Trophoblast cell (in vitro differentiated cells and primary cell): ENCODE measurements around the gene UBE2G2.

Source experiments
- DNase-seq, 2 donors: peaks; one replicate each; pipeline ENCODE4 v3.0.0-alpha.2; 2016
- H2AFZ ChIP-seq: 2 replicates; pipeline ENCODE4 v1.6.1; 2013; ENCODE audit warnings: low read length, moderate library complexity, mild to moderate bottlenecking; ENCODE audit not compliant: insufficient read depth, poor library complexity
- H2AK5ac ChIP-seq: 2 replicates; pipeline ENCODE4 v1.6.1; 2013; ENCODE audit warnings: mild to moderate bottlenecking, low read length
- H2BK120ac ChIP-seq: 2 replicates; pipeline ENCODE4 v1.6.1; 2013; ENCODE audit warnings: low read length, mild to moderate bottlenecking, moderate library complexity; ENCODE audit not compliant: insufficient read depth, poor library complexity
- H2BK12ac ChIP-seq: 2 replicates; pipeline ENCODE4 v1.6.1; 2013; ENCODE audit warnings: mild to moderate bottlenecking, low read length, moderate library complexity
- H2BK5ac ChIP-seq: 2 replicates; pipeline ENCODE4 v1.6.1; 2013; ENCODE audit warnings: low read length, low read depth, moderate library complexity, mild to moderate bottlenecking; ENCODE audit not compliant: poor library complexity
- H3K14ac ChIP-seq: 2 replicates; pipeline ENCODE4 v1.6.1; 2013; ENCODE audit warnings: mild to moderate bottlenecking, low read length
- H3K18ac ChIP-seq: 2 replicates; pipeline ENCODE4 v1.6.1; 2013; ENCODE audit warnings: mild to moderate bottlenecking, low read length
- H3K23ac ChIP-seq: 2 replicates; pipeline ENCODE4 v1.6.1; 2013; ENCODE audit warnings: low read length
- H3K27ac ChIP-seq: 2 replicates; pipeline ENCODE4 v1.5.1; 2013; ENCODE audit warnings: low read depth, mild to moderate bottlenecking, inconsistent platforms, low read length, moderate library complexity
- H3K27me3 ChIP-seq: 2 replicates; pipeline ENCODE4 v1.6.1; 2013; ENCODE audit warnings: inconsistent platforms, mild to moderate bottlenecking, low read length, moderate library complexity; ENCODE audit not compliant: insufficient read depth
- H3K36me3 ChIP-seq, 2 experiments: 1 replicate in 1 of 2; 2 replicates in 1 of 2; pipeline ENCODE4 v1.6.1; 2013; ENCODE audit warnings: low read length in 2 of 2, mild to moderate bottlenecking in 2 of 2, moderate library complexity in 1 of 2; ENCODE audit not compliant: insufficient read depth in 2 of 2, control insufficient read depth in 1 of 2
- H3K4ac ChIP-seq: 2 replicates; pipeline ENCODE4 v1.6.1; 2013; ENCODE audit warnings: low read depth, mild to moderate bottlenecking, low read length, moderate library complexity
- H3K4me1 ChIP-seq, 2 experiments: 1 replicate in 1 of 2; 2 replicates in 1 of 2; pipeline ENCODE4 v1.6.1; 2013; ENCODE audit warnings: low read length in 2 of 2, mild to moderate bottlenecking in 2 of 2, moderate library complexity in 1 of 2; ENCODE audit not compliant: insufficient read depth in 2 of 2, control insufficient read depth in 1 of 2
- H3K4me2 ChIP-seq: 2 replicates; pipeline ENCODE4 v1.6.1; 2013; ENCODE audit warnings: inconsistent platforms, mild to moderate bottlenecking, low read length, moderate library complexity
- H3K4me3 ChIP-seq: 2 replicates; pipeline ENCODE4 v1.5.1; 2013; ENCODE audit warnings: mild to moderate bottlenecking, low read depth, low read length, inconsistent platforms
- H3K79me1 ChIP-seq: one replicate; pipeline ENCODE4 v1.6.1; 2013; ENCODE audit warnings: low read length
- H3K79me2 ChIP-seq: 2 replicates; pipeline ENCODE4 v1.6.1; 2013; ENCODE audit warnings: low read length, mild to moderate bottlenecking; ENCODE audit not compliant: control insufficient read depth, insufficient read depth, poor library complexity
- H3K9ac ChIP-seq: 2 replicates; pipeline ENCODE4 v1.6.1; 2013; ENCODE audit warnings: mild to moderate bottlenecking, low read length
- H3K9me3 ChIP-seq: 2 replicates; pipeline ENCODE4 v1.6.1; 2013; ENCODE audit warnings: low read depth, mild to moderate bottlenecking, control low read depth, inconsistent platforms, low read length; ENCODE audit not compliant: insufficient read depth
- H4K12ac ChIP-seq: 2 replicates; pipeline ENCODE4 v1.6.1; 2013; ENCODE audit warnings: low read depth, mild to moderate bottlenecking, low read length, moderate library complexity
- H4K8ac ChIP-seq: 2 replicates; pipeline ENCODE4 v1.6.1; 2013; ENCODE audit warnings: low read depth, mild to moderate bottlenecking, low read length, moderate library complexity
- H4K91ac ChIP-seq: one replicate; pipeline ENCODE4 v1.6.1; 2013; ENCODE audit warnings: low read depth, mild to moderate bottlenecking, low read length, moderate library complexity
- WGBS: extraction: QIAGEN DNeasy Blood & Tissue Kit; methylation state at CpG from one replicate; pipeline ENCODE4 v1.1.7; 2013; ENCODE audit warnings: missing lambda C conversion rate; ENCODE audit not compliant: insufficient read length, insufficient coverage; ENCODE audit errors: extremely low coverage; 5-methylcytosine and 5-hydroxymethylcytosine counted together

The UBE2G2 gene

GRCh38 chr21:44759628-44760285 lies 41.9 kb downstream of the UBE2G2 start:
- no CpG with 5 or more reads among the region's 22 CpGs for WGBS

GRCh38 chr21:44758781-44759627 lies 42.6 kb downstream of the UBE2G2 start:
- no CpG with 5 or more reads among the region's 26 CpGs for WGBS
- H2BK120ac ChIP-seq, result no peak overlapping the region
- no peak overlapping the region for H4K12ac ChIP-seq
- H3K18ac ChIP-seq, result no peak overlapping the region
- H3K4me3 ChIP-seq, result no peak overlapping the region
- H4K91ac ChIP-seq, result no peak overlapping the region
- no peak overlapping the region for H2AK5ac ChIP-seq
- DNase-seq, result no peak
- no peaks in the 10 kb centered on the region for H3K79me2 ChIP-seq
- no peaks in the 10 kb centered on the region for H3K79me1 ChIP-seq
- peaks cover 7% of the 10 kb centered on the region for H3K9me3 ChIP-seq
- H3K36me3 ChIP-seq, result no peaks in the 10 kb centered on the region
- no peak overlapping the region for H3K23ac ChIP-seq
- no peak overlapping the region for H3K14ac ChIP-seq
- H4K8ac ChIP-seq, result no peak overlapping the region
- no peak overlapping the region for H3K27ac ChIP-seq
- H3K9ac ChIP-seq, result no peak overlapping the region
- H2BK12ac ChIP-seq, result no peak overlapping the region
- no peak overlapping the region for H2AFZ ChIP-seq
- no peaks in the 10 kb centered on the region for H3K4me1 ChIP-seq
- no peak overlapping the region for H3K4ac ChIP-seq
- no peaks in the 10 kb centered on the region for H3K27me3 ChIP-seq
- H2BK5ac ChIP-seq, result no peak overlapping the region
- no peak overlapping the region for H3K4me2 ChIP-seq

More at GRCh38 chr21:44759628-44760285, 41.9 kb downstream of the UBE2G2 start:
- Histone ChIP-seq H2BK5ac (no peak overlapping the region), H4K91ac (no peak overlapping the region), H3K4ac (no peak overlapping the region), H3K4me3 (no peak overlapping the region), H2BK120ac (no peak overlapping the region), H2AFZ (no peak overlapping the region), H3K4me2 (no peak overlapping the region), H2BK12ac (no peak overlapping the region), H3K18ac (no peak overlapping the region), H3K23ac (no peak overlapping the region), H3K36me3 (no peaks in the 10 kb centered on the region), H3K14ac (no peak overlapping the region), H3K79me2 (no peaks in the 10 kb centered on the region), H4K8ac (no peak overlapping the region), H3K9me3 (peaks cover 7% of the 10 kb centered on the region), H3K27me3 (no peaks in the 10 kb centered on the region), H3K79me1 (no peaks in the 10 kb centered on the region), H4K12ac (no peak overlapping the region), H3K9ac (no peak overlapping the region), H3K4me1 (no peaks in the 10 kb centered on the region), H3K27ac (no peak overlapping the region), H2AK5ac (no peak overlapping the region)
- no peak for DNase-seq

- no CpG with 5 or more reads among the region's 8 CpGs for WGBS
- Histone ChIP-seq H4K8ac (no peak overlapping the region), H3K4me2 (no peak overlapping the region), H2AK5ac (no peak overlapping the region), H4K12ac (no peak overlapping the region), H3K4me3 (no peak overlapping the region), H2BK5ac (no peak overlapping the region), H3K79me1 (no peaks in the 10 kb centered on the region), H2AFZ (no peak overlapping the region), H4K91ac (no peak overlapping the region), H3K14ac (no peak overlapping the region), H2BK120ac (no peak overlapping the region), H3K36me3 (no peaks in the 10 kb centered on the region), H3K18ac (no peak overlapping the region), H3K27ac (no peak overlapping the region), H3K9me3 (peaks cover 7% of the 10 kb centered on the region), H3K9ac (no peak overlapping the region), H2BK12ac (no peak overlapping the region), H3K79me2 (no peaks in the 10 kb centered on the region), H3K4me1 (peaks cover 1 to 2% of the 10 kb centered on the region in 2 experiments), H3K27me3 (no peaks in the 10 kb centered on the region), H3K4ac (no peak overlapping the region), H3K23ac (no peak overlapping the region)
- no peak for DNase-seq
Observed at GRCh38 chr21:44758141-44758561, 43.5 kb downstream of the UBE2G2 start.

- Histone ChIP-seq H3K23ac (no peak overlapping the region), H3K14ac (no peak overlapping the region), H4K12ac (no peak overlapping the region), H3K4me1 (peaks cover 4 to 5% of the 10 kb centered on the region in 2 experiments), H3K79me1 (no peaks in the 10 kb centered on the region), H3K9ac (no peak overlapping the region), H3K79me2 (no peaks in the 10 kb centered on the region), H3K27me3 (no peaks in the 10 kb centered on the region), H2BK120ac (no peak overlapping the region), H3K9me3 (peaks cover 7% of the 10 kb centered on the region), H3K4me3 (no peak overlapping the region), H3K4me2 (no peak overlapping the region), H2BK12ac (no peak overlapping the region), H3K18ac (no peak overlapping the region), H3K4ac (no peak overlapping the region), H3K27ac (no peak overlapping the region), H2AFZ (no peak overlapping the region), H4K91ac (no peak overlapping the region), H3K36me3 (no peaks in the 10 kb centered on the region), H2BK5ac (no peak overlapping the region), H2AK5ac (no peak overlapping the region), H4K8ac (no peak overlapping the region)
- whole genome bisulfite sequencing, result no CpG with 5 or more reads among the region's 6 CpGs
- DNase-seq, result no peak
Observed at GRCh38 chr21:44757731-44758130, 43.9 kb downstream of the UBE2G2 start.
